Liver (tissue), 10 donors: ENCODE measurements around the gene UBIAD1. TPM values are rescaled to one million over a fixed set of nuclear protein-coding genes. Genes with fewer than 3 reads are reported as not detected.

Experiments used
- DNase-seq: peaks from one replicate; pipeline ENCODE4 v3.0.0-alpha.2; 2017; ENCODE audit warnings: low spot score
- H3K27ac ChIP-seq, 2 donors: one replicate each; pipeline ENCODE4 v1.7.0; 2013; ENCODE audit warnings: inconsistent platforms in 2 of 2, low read length in 2 of 2, control low read depth in 1 of 2, low read depth in 1 of 2, mild to moderate bottlenecking in 1 of 2
- H3K27me3 ChIP-seq, 4 donors: one replicate each; pipeline versions ENCODE4 v1.6.1 to v1.7.0; 2013; ENCODE audit warnings: low read length in 3 of 4, inconsistent platforms in 1 of 4, mild to moderate bottlenecking in 1 of 4, moderate library complexity in 1 of 4; ENCODE audit not compliant: control insufficient read depth in 4 of 4, insufficient read depth in 4 of 4
- H3K36me3 ChIP-seq, 4 donors: one replicate each; pipeline versions ENCODE4 v1.6.1 to v1.7.0; 2013; ENCODE audit warnings: low read length in 3 of 4, mild to moderate bottlenecking in 3 of 4, low read depth in 1 of 4, moderate library complexity in 1 of 4; ENCODE audit not compliant: control insufficient read depth in 4 of 4, insufficient read depth in 3 of 4
- H3K4me1 ChIP-seq, 4 donors: one replicate each; pipeline versions ENCODE4 v1.6.1 to v1.7.0; 2013; ENCODE audit warnings: low read length in 3 of 4, mild to moderate bottlenecking in 3 of 4, moderate library complexity in 1 of 4; ENCODE audit not compliant: control insufficient read depth in 4 of 4, insufficient read depth in 4 of 4
- H3K4me3 ChIP-seq, 3 donors: one replicate each; pipeline versions ENCODE4 v1.6.1 to v1.7.0; 2013; ENCODE audit warnings: low read length in 3 of 3, control low read depth in 1 of 3, low read depth in 1 of 3, mild to moderate bottlenecking in 1 of 3
- H3K9ac ChIP-seq, 2 donors: one replicate each; pipeline ENCODE4 v1.7.0; 2013; ENCODE audit warnings: low read length in 2 of 2, mild to moderate bottlenecking in 2 of 2, moderate library complexity in 2 of 2, control low read depth in 1 of 2, low read depth in 1 of 2
- H3K9me3 ChIP-seq, 4 donors: one replicate each; pipeline versions ENCODE4 v1.6.1 to v1.7.0; 2013; ENCODE audit warnings: low read length in 3 of 4; ENCODE audit not compliant: control insufficient read depth in 4 of 4
- ATF3 ChIP-seq: IDR thresholded peaks from 2 replicates; pipeline ENCODE4 v1.6.1; 2016; ENCODE audit warnings: antibody characterized with exemption
- CTCF ChIP-seq: fragments of 150-350 bp; IDR thresholded peaks from 2 replicates; pipeline ENCODE4 v1.5.1; 2017; ENCODE audit warnings: improper control_type of control experiment, low read depth, low read length; ENCODE audit not compliant: missing input control
- EGR1 ChIP-seq, 2 donors: IDR thresholded peaks; 2 replicates each; pipeline ENCODE4 v1.6.1; 2016 to 2018; ENCODE audit warnings: antibody characterized with exemption in 2 of 2, low read depth in 2 of 2
- FOXA1 ChIP-seq: IDR thresholded peaks from 2 replicates; pipeline ENCODE4 v1.6.1; 2016; ENCODE audit warnings: antibody characterized with exemption
- FOXA2 ChIP-seq: IDR thresholded peaks from 2 replicates; pipeline ENCODE4 v1.6.1; 2016; ENCODE audit warnings: antibody characterized with exemption
- GABPA ChIP-seq, 2 donors: IDR thresholded peaks in 1 of 2; conservative IDR thresholded peaks in 1 of 2; 2 replicates each; pipeline ENCODE4 v1.6.1; 2016; ENCODE audit warnings: antibody characterized with exemption in 2 of 2, mild to moderate bottlenecking in 1 of 2, moderate library complexity in 1 of 2
- HNF4A ChIP-seq, 2 donors: conservative IDR thresholded peaks; 2 replicates each; pipeline ENCODE4 v1.6.1; 2016; ENCODE audit warnings: antibody characterized with exemption in 2 of 2, mild to moderate bottlenecking in 2 of 2
- HNF4G ChIP-seq: IDR thresholded peaks from 2 replicates; pipeline ENCODE4 v1.6.1; 2016; ENCODE audit warnings: antibody characterized with exemption
- JUND ChIP-seq, 2 donors: IDR thresholded peaks; 2 replicates each; pipeline ENCODE4 v1.6.1; 2016; ENCODE audit warnings: antibody characterized with exemption in 2 of 2
- RAD21 ChIP-seq, 2 donors: IDR thresholded peaks; 2 replicates each; pipeline ENCODE4 v1.6.1; 2016; ENCODE audit warnings: antibody characterized with exemption in 2 of 2, mild to moderate bottlenecking in 2 of 2
- TAF1 ChIP-seq: conservative IDR thresholded peaks from 2 replicates; pipeline ENCODE4 v1.6.1; 2016; ENCODE audit warnings: antibody characterized with exemption, mild to moderate bottlenecking
- WGBS: extraction: QIAGEN DNeasy Blood & Tissue Kit; methylation state at CpG from one replicate; pipeline ENCODE4 v1.1.7; 2013; 5-methylcytosine and 5-hydroxymethylcytosine counted together
- polyA plus RNA-seq, 2 donors: library from polyadenylated mRNA; stranded (reverse) in 1 of 2; unstranded in 1 of 2; fragments of 200-250 nt in 1 of 2; fragments of >200 nt in 1 of 2; fragmentation: Nextera tagmentation in 1 of 2; extraction: Ambion mirVana in 1 of 2; gene quantifications; one replicate each; pipeline versions ENCODE4 v1.2.1 to v1.2.3, GENCODE V29; 2013 to 2015
- small RNA-seq: library from RNA; depleted of rRNA; stranded (forward); fragments of <200 nt; gene quantifications from one replicate; pipeline ENCODE3, GENCODE V24; 2014
- total RNA-seq, 2 donors: library from RNA; depleted of rRNA; stranded (reverse); fragments of >200 nt; gene quantifications; one replicate each; pipeline ENCODE4 v1.2.3, GENCODE V29; 2014
- donor health status: healthy.
- donor health status: healthy.
- donor health status: healthy.
- donor health status: healthy.
- donor health status: healthy.

Gene UBIAD1
- total and polyA plus RNA-seq, 4 donors, result 5.4 to 10.2 (median 8.9) TPM

GRCh38 chr1:11335417-11336056 is 62.5 kb downstream of the UBIAD1 start:
- Histone ChIP-seq H3K4me3 (no peak overlapping the region), H3K4me1 (no peaks in the 10 kb centered on the region), H3K27me3 (no peaks in the 10 kb centered on the region), H3K27ac (no peak overlapping the region), H3K36me3 (no peaks in the 10 kb centered on the region), H3K9ac (no peak overlapping the region), H3K9me3 (no peaks in the 10 kb centered on the region)
- no peak for DNase-seq
- 87% methylated on average over 7 of the region's 7 CpGs for WGBS
- TF ChIP-seq HNF4G, result no peak
- TF ChIP-seq ATF3, result no peak
- no peak for TF ChIP-seq EGR1 (IDR thresholded peaks at IDR 0.05; ENCODE audit: low read depth in 2 of 2)
- no peak for TF ChIP-seq JUND (IDR thresholded peaks at IDR 0.05)
- TF ChIP-seq HNF4A (conservative IDR thresholded peaks at IDR 0.05), result no peak
- TF ChIP-seq FOXA2, result no peak
- no peak for TF ChIP-seq FOXA1

- DNase-seq, result peak; percentile 53
- Histone ChIP-seq H3K4me3 (no peak overlapping the region), H3K4me1 (no peaks in the 10 kb centered on the region), H3K9ac (no peak overlapping the region), H3K9me3 (no peaks in the 10 kb centered on the region), H3K27ac (no peak overlapping the region), H3K36me3 (no peaks in the 10 kb centered on the region), H3K27me3 (no peaks in the 10 kb centered on the region)
- TF ChIP-seq RAD21 (IDR thresholded peaks at IDR 0.05) (peak; percentile 56 to 71), HNF4G (no peak), GABPA (IDR thresholded peaks at IDR 0.05 in 1 of 2, conservative IDR thresholded peaks at IDR 0.05 in 1 of 2) (no peak), TAF1 (no peak), CTCF (peak; percentile 47)
- WGBS, result 28% methylated on average over 12 of the region's 12 CpGs
These were observed 64.6 kb downstream of the UBIAD1 start for GRCh38 chr1:11337580-11338073.

Small RNA genes lying within 50 kb of the gene (small RNA-seq; reads per million reads assigned to genes)
- gene RNU6-291P (not detected), gene RPL39P6 (not detected)

Other genes starting within 250 kb of the UBIAD1 start
- 100 to 1,000 TPM in 1 of 2 donors, 10 to 100 TPM in 1; 30.0 to 118 TPM for gene MASP2, start 226.0 kb upstream of the UBIAD1 start, total RNA-seq
- 100 to 1,000 TPM; 307 to 530 TPM for gene MASP2, start 226.0 kb upstream of the UBIAD1 start, polyA plus RNA-seq
- gene SRM, start 213.2 kb upstream of the UBIAD1 start, total RNA-seq, result 10 to 100 TPM in 1 of 2 donors, 1 to 10 TPM in 1; 8.6 to 13.6 TPM
- 10 to 100 TPM; 34.9 to 59.1 TPM for gene SRM, start 213.2 kb upstream of the UBIAD1 start, polyA plus RNA-seq
- gene EXOSC10, start 173.3 kb upstream of the UBIAD1 start, total RNA-seq, result 10 to 100 TPM; 26.3 to 29.2 TPM
- gene EXOSC10, start 173.3 kb upstream of the UBIAD1 start, polyA plus RNA-seq, result 10 to 100 TPM; 11.3 to 15.6 TPM
- not detected for gene ANGPTL7, start 83.8 kb upstream of the UBIAD1 start, total RNA-seq
- under 1 TPM; 0.06 to 0.07 TPM for gene ANGPTL7, start 83.8 kb upstream of the UBIAD1 start, polyA plus RNA-seq
- 10 to 100 TPM; 21.8 to 45.0 TPM for gene MTOR, start 10.6 kb upstream of the UBIAD1 start, total RNA-seq
- gene MTOR, start 10.6 kb upstream of the UBIAD1 start, polyA plus RNA-seq, result 10 to 100 TPM; 11.6 to 18.0 TPM
- under 1 TPM in 1 of 2 donors, not detected in 1; 0.08 TPM for gene DISP3, start 206.0 kb downstream of the UBIAD1 start, total RNA-seq
- gene DISP3, start 206.0 kb downstream of the UBIAD1 start, polyA plus RNA-seq, result under 1 TPM in 1 of 2 donors, not detected in 1; 0.02 TPM